IPS-18a (cell line): ENCODE data around the gene GUCY1A1.

Experiments used
- H3K27ac ChIP-seq: one replicate; pipeline ENCODE4 v1.5.1; 2013; ENCODE audit warnings: low read length
- H3K27me3 ChIP-seq: one replicate; pipeline ENCODE4 v1.6.1; 2013; ENCODE audit warnings: mild to moderate bottlenecking, low read length; ENCODE audit not compliant: control insufficient read depth, insufficient read depth
- H3K36me3 ChIP-seq: one replicate; pipeline ENCODE4 v1.6.1; 2013; ENCODE audit warnings: low read depth, low read length; ENCODE audit not compliant: control insufficient read depth
- H3K4me1 ChIP-seq: one replicate; pipeline ENCODE4 v1.6.1; 2013; ENCODE audit warnings: low read depth, low read length; ENCODE audit not compliant: control insufficient read depth
- H3K4me3 ChIP-seq: one replicate; pipeline ENCODE4 v1.5.1; 2013; ENCODE audit warnings: low read length
- H3K9ac ChIP-seq: one replicate; pipeline ENCODE4 v1.6.1; 2013; ENCODE audit warnings: mild to moderate bottlenecking, low read length, moderate library complexity
- H3K9me3 ChIP-seq: one replicate; pipeline ENCODE4 v1.6.1; 2013; ENCODE audit warnings: low read depth, low read length; ENCODE audit not compliant: control insufficient read depth

Gene GUCY1A1

GRCh38 chr4:155665054-155665453 is 1.6 kb upstream of the GUCY1A1 start:
- no peak overlapping the region for H3K9ac ChIP-seq
- H3K9me3 ChIP-seq = no peaks in the 10 kb centered on the region
- H3K4me1 ChIP-seq = peaks cover 14% of the 10 kb centered on the region
- H3K36me3 ChIP-seq = no peaks in the 10 kb centered on the region
- peaks cover 69% of the 10 kb centered on the region for H3K27me3 ChIP-seq
- H3K4me3 ChIP-seq = no peak overlapping the region
- no peak overlapping the region for H3K27ac ChIP-seq

GRCh38 chr4:155667222-155667567 is 547 bp downstream of the GUCY1A1 start:
- Histone ChIP-seq H3K27ac (no peak overlapping the region), H3K9ac (peak overlapping the region; percentile 17), H3K4me1 (peaks cover 14% of the 10 kb centered on the region), H3K4me3 (peak overlapping the region; percentile 68), H3K27me3 (peaks cover 89% of the 10 kb centered on the region), H3K36me3 (no peaks in the 10 kb centered on the region), H3K9me3 (no peaks in the 10 kb centered on the region)

- H3K27me3 ChIP-seq = peaks cover 95% of the 10 kb centered on the region
- no peaks in the 10 kb centered on the region for H3K9me3 ChIP-seq
- no peak overlapping the region for H3K9ac ChIP-seq
- no peak overlapping the region for H3K27ac ChIP-seq
- H3K4me1 ChIP-seq = peaks cover 14% of the 10 kb centered on the region
- H3K36me3 ChIP-seq = no peaks in the 10 kb centered on the region
- peak overlapping the region; percentile 68 for H3K4me3 ChIP-seq
These were observed 1.2 kb downstream of the GUCY1A1 start for GRCh38 chr4:155667568-155668511.

- Histone ChIP-seq H3K36me3 (no peaks in the 10 kb centered on the region), H3K27ac (no peak overlapping the region), H3K4me1 (peaks cover 14% of the 10 kb centered on the region), H3K4me3 (no peak overlapping the region), H3K9me3 (no peaks in the 10 kb centered on the region), H3K9ac (no peak overlapping the region), H3K27me3 (peaks cover 89% of the 10 kb centered on the region)
These were observed 2.1 kb downstream of the GUCY1A1 start for GRCh38 chr4:155668707-155669220.

GRCh38 chr4:155672342-155672741 is 5.7 kb downstream of the GUCY1A1 start:
- Histone ChIP-seq H3K27ac (no peak overlapping the region), H3K9ac (no peak overlapping the region), H3K9me3 (no peaks in the 10 kb centered on the region), H3K4me1 (no peaks in the 10 kb centered on the region), H3K27me3 (peaks cover 53% of the 10 kb centered on the region), H3K36me3 (no peaks in the 10 kb centered on the region), H3K4me3 (no peak overlapping the region)

- no peak overlapping the region for H3K4me3 ChIP-seq
These were observed 6.9 kb downstream of the GUCY1A1 start for GRCh38 chr4:155673453-155673979.

GRCh38 chr4:155674669-155675071 is 8.0 kb downstream of the GUCY1A1 start:
- H3K9me3 ChIP-seq = no peaks in the 10 kb centered on the region
- no peak overlapping the region for H3K27ac ChIP-seq

More at GRCh38 chr4:155673453-155673979, 6.9 kb downstream of the GUCY1A1 start:
- Histone ChIP-seq H3K9me3 (no peaks in the 10 kb centered on the region), H3K27ac (no peak overlapping the region), H3K36me3 (no peaks in the 10 kb centered on the region), H3K27me3 (peaks cover 41% of the 10 kb centered on the region), H3K4me1 (no peaks in the 10 kb centered on the region), H3K9ac (no peak overlapping the region)

GRCh38 chr4:155675709-155676429 is 9.2 kb downstream of the GUCY1A1 start:
- no peak overlapping the region for H3K4me3 ChIP-seq
- H3K4me1 ChIP-seq = no peaks in the 10 kb centered on the region
- peaks cover 18% of the 10 kb centered on the region for H3K27me3 ChIP-seq
- H3K36me3 ChIP-seq = no peaks in the 10 kb centered on the region
- no peak overlapping the region for H3K9ac ChIP-seq
- H3K9me3 ChIP-seq = no peaks in the 10 kb centered on the region
- H3K27ac ChIP-seq = no peak overlapping the region

More at GRCh38 chr4:155674669-155675071, 8.0 kb downstream of the GUCY1A1 start:
- Histone ChIP-seq H3K9ac (no peak overlapping the region), H3K36me3 (no peaks in the 10 kb centered on the region), H3K27me3 (peaks cover 30% of the 10 kb centered on the region), H3K4me1 (no peaks in the 10 kb centered on the region), H3K4me3 (no peak overlapping the region)

- H3K4me1 ChIP-seq = no peaks in the 10 kb centered on the region
- H3K27ac ChIP-seq = no peak overlapping the region
- H3K36me3 ChIP-seq = no peaks in the 10 kb centered on the region
- H3K9me3 ChIP-seq = no peaks in the 10 kb centered on the region
- H3K27me3 ChIP-seq = peaks cover 12% of the 10 kb centered on the region
- no peak overlapping the region for H3K9ac ChIP-seq
- no peak overlapping the region for H3K4me3 ChIP-seq
These were observed 9.8 kb downstream of the GUCY1A1 start for GRCh38 chr4:155676430-155676825.

- Histone ChIP-seq H3K9me3 (no peaks in the 10 kb centered on the region), H3K9ac (no peak overlapping the region), H3K4me1 (no peaks in the 10 kb centered on the region), H3K4me3 (no peak overlapping the region), H3K27ac (no peak overlapping the region), H3K27me3 (no peaks in the 10 kb centered on the region), H3K36me3 (no peaks in the 10 kb centered on the region)
These were observed 11.4 kb downstream of the GUCY1A1 start for GRCh38 chr4:155678011-155678410.

- no peaks in the 10 kb centered on the region for H3K36me3 ChIP-seq
- no peaks in the 10 kb centered on the region for H3K9me3 ChIP-seq
- H3K9ac ChIP-seq = no peak overlapping the region
- H3K4me3 ChIP-seq = no peak overlapping the region
- H3K27me3 ChIP-seq = no peaks in the 10 kb centered on the region
- no peak overlapping the region for H3K27ac ChIP-seq
- H3K4me1 ChIP-seq = no peaks in the 10 kb centered on the region
These were observed 12.7 kb downstream of the GUCY1A1 start for GRCh38 chr4:155679343-155679742.
